Measurements from ENCODE around the gene PATL1.

DNA sequence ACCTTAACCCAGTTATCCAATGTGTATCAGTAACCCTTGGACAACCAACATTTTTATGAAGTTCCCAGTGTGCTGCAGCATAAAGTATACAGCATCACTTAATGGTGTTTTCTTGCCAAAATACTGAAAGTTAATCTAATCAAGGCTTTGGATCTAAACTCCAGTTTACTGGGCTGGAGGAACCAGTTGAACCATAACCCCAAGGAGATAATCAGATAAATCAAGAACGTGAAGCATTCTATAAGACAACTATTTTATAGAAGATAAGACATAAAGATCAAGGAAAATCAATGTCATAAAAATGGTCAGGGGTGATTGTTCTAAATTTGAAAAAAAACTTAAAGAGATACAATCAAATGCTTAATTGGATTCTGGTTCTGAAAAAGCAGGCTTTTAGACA is 51.0 kb downstream of the PATL1 start:
- TF ChIP-seq, protein P1, sequence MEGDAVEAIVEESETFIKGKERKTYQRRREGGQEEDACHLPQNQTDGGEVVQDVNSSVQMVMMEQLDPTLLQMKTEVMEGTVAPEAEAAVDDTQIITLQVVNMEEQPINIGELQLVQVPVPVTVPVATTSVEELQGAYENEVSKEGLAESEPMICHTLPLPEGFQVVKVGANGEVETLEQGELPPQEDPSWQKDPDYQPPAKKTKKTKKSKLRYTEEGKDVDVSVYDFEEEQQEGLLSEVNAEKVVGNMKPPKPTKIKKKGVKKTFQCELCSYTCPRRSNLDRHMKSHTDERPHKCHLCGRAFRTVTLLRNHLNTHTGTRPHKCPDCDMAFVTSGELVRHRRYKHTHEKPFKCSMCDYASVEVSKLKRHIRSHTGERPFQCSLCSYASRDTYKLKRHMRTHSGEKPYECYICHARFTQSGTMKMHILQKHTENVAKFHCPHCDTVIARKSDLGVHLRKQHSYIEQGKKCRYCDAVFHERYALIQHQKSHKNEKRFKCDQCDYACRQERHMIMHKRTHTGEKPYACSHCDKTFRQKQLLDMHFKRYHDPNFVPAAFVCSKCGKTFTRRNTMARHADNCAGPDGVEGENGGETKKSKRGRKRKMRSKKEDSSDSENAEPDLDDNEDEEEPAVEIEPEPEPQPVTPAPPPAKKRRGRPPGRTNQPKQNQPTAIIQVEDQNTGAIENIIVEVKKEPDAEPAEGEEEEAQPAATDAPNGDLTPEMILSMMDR (IDR thresholded peaks at IDR 0.05; ENCODE audit: low read depth, low read length), result no peak
- TF ChIP-seq POLR2A (IDR thresholded peaks at IDR 0.05; ENCODE audit: extremely low read depth, insufficient read length) (no peak), MYC (IDR thresholded peaks at IDR 0.05; ENCODE audit: low read depth, low read length) (no peak)
